Activated CD4-positive, alpha-beta T cell treated with anti-CD3 and anti-CD28 coated beads, Interleukin-2, amount 50 U/mL, for 48 hours (primary cell): ENCODE measurements around the gene PHF12.

ENCODE experiments used
- DNase-seq, 2 experiments: peaks; one replicate each; pipeline ENCODE4 v3.0.0-alpha.2; 2020

Gene PHF12

DNA sequence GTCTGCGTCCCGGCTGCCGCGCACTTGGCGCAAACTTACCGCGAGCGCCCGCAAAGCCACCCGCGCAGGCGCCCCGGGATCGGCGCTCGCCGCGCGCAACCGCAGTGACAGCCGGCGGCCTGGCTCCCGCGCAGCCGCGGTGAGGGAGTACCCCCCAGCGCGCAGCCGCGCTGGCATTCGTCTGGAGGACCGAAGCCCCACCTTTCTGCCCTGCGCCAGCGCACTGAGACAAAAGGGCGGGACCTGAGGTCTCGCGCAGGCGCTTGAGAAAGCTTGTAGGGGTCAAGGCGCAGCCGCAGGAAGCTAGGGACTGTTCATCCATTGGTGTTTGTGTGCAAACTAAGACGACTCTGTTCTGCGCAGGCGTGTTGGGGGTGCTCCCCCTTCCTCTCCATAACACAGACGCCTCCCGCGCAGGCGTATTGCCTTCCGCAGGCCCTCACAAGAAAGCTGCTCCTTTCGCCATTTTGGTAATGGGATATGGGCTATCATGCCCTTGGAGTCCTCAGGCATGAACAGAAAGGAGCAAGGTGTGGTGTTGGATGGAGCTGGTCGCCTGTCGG, at the start of gene PHF12:
Gene PHF12 (minus strand): TSS at position 91 of the 563 bp plus-strand sequence. CDS start 558 bp downstream, outside the sequence.
- peak; percentile 99 for DNase-seq

DNA sequence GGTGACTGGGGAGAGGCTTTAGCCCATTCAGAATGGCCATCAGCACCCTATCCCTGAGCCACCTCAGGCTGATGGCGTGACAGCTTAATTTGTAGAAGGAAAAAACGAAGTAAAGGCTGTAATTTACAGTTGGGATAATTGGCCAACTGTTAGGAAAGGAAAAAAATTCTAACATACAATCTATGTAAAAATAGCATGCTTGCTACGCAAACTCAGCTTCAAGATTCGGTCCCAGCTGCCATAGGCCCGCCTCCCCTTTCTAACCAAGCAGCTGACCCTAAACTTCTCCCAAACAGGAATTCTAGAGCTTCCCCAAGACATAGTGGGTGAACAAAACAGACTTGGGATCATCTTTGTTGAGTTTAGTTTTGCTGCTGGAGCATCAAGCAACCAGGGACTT, 49.7 kb upstream of the PHF12 start:
- no peak for DNase-seq

DNA sequence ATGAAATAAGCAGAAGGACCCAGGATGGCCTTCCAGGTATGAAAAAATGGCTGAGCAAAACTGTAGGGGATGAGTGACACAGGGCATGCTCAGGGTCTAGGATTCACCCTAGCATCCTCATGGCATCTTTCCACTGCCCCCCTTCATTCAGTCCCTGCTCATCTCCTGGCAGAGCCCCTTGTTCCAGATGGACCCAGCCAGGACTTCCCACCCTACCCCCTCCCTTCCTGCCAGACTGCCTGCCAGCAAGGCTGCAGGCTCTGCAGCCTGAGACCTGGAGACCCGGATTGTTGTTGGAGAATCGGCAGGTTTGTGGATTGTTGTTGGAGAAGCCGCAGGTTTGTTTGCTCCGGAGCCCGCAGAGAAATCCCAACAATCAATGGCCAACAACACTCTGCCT, 47.9 kb upstream of the PHF12 start:
- DNase-seq: no peak

DNA sequence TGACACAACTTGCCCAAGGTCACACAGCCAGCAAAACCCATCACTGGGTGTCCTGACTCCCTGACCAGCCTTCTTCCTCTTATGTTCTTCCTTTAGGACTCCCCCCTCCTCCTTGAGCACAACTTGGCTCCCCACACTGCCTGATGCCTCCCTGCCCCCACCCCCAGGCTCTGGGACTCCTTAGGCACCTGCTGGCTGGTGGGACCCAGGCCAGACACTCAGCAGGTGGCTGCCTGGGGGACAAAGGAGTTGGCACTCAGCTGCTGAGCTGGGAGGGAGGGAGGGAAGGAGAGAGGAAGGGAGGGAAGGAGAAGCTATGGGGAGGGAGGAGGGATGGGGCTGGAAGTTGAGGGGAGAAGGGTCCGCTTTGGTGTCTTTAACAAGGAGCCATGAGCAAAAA, 46.5 kb upstream of the PHF12 start:
- DNase-seq: no peak

DNA sequence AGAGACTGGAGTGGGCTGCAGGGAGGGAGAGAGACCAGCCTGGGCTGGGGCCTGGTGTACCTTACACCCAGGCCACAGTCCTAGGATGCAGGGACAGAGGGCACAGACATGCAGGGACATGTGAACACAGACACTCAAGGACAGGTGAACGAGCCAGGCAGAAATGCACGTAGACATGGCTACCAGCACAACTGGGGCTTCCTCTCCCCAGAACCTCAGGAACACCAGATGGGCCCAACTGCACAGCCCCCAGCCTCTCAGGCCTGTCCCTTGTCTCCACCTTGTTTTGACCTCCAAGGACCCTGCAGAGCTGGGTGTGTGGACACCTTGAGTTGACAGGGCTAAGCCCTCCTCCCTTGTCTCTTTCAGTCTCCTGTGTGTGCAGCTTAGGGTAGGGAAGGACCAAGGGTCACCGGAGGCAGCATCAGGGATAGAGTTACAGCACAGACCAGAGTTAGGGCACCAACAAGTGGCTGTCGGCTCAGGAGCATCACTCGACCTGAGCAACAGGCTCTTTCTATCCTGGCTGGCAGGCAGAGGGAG, 45.3 kb upstream of the PHF12 start:
- no peak for DNase-seq

DNA sequence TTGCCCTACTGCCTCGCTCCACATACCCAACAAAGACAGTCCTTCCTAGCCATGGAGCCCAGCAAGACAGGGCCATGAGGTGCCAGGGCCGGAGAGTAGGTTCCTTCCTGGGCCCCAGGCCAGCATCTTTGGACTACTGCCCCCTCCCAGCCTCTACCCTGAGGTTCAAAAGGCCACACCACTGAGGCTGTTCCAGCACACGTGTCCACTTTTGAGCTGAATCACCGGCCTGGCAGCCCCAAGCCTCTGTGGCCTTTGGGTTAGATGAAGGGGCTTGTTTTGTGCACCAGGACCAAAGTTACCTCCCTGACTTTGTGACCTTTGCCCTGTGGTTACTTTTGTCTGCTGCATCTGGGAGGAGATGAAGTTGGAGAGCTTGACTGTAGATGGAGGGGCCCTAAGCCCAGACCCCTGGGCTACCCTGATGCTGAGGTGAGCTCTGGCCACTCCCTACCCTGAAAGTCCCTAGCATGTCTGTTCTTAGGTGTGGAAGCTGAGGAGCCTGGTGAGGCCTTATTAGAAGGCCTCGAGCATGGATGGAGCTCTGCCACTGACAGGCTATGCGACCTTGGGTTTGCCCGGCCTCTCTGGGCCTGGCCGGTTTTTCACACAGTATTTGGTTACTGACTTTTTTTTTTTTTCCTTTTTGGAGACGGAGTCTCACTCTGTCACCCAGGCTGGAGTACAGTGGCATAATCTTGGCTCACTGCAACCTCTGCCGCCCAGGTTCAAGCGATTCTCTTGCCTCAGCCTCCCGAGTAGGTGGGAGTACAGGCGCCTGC, 42.5 kb upstream of the PHF12 start:
- DNase-seq: no peak

DNA sequence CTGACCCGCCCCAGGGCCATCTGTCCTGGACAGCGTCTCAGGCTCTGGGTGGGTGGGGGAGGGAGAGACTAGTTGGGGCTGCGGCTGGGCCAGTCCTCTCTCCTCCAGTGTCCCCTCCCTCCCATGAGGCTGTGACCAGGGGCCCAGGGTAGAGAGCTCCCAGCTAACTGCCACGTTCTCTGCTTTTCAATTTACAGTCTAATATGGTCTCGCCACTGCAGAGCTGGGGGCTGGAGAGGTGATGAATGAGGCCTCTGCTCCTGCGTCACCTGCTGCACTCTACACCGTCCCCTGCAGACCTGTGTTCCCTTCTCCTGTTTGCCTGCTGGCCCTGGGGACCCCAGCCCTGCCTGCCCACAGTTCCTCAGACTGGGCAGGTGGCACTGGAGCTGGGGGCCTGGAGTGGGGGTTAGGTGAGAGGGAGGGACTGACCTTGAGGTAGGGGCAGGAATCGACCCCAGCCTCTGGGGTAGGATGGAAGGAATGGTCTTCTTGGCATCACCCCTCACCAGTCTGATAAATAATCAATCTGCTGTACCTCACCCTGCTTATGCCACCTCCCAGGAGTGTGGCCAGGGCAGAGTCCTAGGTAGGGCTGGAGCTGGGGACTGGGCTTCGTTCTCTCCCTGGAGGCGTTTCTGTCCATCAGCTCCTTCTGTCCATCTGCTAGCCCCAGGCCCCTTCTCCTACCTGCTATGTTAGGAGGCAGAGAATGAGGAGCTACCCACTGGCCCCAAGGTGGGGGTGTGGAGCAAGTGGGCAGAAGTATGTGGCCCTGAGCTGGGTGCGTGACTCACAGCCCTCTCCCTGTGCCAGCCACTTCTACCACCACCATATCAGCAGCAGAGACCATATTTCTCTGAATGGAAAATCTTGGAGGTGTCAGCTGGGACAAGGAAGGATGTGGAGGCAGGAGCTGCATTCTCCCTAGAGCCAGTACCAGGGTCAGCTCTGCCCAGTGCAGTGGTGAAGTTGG, 41.6 kb upstream of the PHF12 start:
- no peak for DNase-seq

DNA sequence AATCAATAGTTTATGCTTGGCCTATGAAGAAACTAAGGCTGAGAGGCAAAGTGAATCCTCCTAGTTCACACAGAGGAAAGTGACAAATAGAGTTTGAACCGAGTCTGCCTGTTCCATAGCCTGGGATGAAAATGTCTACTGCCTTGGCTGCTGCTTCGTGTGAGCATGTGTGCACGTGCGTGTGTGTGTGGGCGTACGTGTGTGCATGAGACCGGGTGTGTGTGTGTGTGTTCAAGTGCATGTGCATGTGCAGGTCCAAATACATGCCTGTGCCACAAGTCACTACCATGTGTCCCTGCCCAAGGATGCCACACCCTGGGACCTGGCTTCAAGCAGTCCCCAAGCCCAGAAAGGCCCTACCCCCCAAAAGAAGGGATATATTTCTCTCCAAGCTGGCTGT, 40.9 kb upstream of the PHF12 start:
- no peak for DNase-seq

DNA sequence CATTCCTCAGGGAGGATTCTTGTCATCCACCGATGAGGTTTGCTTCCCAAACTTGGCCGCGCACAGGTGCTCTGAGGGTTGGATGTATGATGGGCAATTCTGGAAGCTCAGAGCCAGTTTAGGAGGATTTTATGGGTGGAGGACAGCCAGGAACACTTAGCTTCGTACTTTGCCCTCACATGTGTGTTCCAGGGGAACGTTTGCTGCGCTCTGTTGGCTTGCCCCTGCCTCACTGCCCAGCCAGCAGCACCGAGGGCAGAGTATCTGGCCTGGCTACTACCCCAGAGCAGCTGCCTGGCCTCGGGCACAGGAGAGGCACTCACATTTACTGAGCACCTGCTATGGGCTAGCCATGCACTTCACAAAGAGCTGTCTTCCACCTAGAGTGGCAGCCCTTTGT, 40.5 kb upstream of the PHF12 start:
- no peak for DNase-seq

DNA sequence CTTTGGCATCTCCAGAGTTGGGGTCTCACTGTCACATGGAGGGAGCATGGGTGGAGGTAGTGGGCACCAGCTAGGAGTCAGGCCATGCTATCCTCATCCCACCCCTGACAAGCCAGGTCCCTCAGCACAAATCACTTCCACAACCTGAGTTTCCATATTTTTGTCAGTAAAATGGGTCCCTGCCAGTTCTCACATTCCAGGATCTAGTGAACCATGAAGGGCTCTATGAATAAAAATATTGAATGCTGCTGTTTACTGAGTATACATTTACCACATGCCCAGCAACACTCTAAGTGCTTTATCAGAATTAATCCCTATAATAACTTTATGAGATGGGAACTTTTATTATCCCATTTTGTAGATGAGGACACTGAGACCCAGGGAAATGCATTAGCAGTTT, 37.7 kb upstream of the PHF12 start:
- DNase-seq: no peak

DNA sequence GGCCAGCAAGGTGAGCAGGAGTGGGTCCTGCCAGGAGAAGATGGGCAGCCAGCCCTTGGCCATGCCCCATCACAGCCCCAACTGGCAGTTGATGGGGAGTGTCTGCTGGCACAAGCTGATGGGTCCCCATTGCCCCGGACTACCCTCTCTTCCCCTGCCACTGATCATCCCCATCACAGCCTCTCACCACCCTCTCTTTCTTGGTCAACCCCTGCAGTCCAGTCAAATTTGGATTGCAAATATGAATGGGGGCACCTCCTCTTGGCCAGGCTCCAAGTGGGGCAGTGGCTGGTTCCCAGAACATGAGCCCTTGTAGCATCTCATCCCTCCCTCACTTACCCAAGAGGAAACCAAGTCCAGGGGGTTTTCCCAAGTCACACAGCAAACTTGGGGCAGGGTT, 37.2 kb upstream of the PHF12 start:
- DNase-seq: no peak

DNA sequence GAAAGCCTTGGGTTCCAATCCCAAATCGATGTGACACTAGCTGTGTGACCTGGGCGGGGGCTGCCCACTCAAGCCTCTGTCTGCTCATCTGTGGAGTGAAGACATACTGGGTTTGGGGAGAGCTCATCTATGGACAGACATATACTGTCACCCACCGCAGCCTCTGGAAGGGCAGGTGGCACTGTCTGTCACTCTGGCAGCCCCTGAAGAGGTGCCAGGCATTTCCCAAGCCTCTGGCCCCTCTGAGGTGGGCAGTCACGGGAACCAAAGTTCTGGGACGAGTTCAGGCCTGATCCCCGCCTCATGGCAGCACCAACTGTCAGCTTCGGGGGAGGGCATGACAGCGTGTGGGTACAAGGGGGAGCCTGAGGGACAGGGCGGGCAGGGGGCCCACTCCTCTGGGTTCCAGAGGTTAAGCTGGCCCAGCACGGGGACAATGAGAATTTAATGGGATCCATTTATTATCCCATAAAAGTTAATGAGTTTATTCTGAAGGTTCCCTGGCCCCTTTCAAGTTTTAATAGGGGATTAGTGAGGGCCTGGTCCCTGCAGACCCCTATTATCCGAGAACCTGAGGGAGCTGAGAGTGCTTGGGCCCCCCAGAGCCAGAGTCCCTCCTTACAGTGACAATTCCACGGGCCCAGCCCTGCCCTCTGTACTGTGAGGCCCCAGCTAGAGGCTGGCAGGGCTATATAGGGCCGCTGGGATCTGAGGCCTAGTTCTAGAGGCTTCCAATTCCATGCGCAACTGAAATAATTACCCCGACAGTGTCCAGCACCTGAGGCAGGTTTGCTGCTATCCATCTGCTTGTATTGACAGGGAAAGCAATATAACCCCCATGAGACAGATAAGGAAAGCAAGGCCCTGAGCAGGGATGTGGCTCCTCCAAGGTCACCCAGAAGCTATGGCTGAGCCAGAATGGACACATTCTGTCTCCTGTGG, 35.7 kb upstream of the PHF12 start:
- no peak for DNase-seq

DNA sequence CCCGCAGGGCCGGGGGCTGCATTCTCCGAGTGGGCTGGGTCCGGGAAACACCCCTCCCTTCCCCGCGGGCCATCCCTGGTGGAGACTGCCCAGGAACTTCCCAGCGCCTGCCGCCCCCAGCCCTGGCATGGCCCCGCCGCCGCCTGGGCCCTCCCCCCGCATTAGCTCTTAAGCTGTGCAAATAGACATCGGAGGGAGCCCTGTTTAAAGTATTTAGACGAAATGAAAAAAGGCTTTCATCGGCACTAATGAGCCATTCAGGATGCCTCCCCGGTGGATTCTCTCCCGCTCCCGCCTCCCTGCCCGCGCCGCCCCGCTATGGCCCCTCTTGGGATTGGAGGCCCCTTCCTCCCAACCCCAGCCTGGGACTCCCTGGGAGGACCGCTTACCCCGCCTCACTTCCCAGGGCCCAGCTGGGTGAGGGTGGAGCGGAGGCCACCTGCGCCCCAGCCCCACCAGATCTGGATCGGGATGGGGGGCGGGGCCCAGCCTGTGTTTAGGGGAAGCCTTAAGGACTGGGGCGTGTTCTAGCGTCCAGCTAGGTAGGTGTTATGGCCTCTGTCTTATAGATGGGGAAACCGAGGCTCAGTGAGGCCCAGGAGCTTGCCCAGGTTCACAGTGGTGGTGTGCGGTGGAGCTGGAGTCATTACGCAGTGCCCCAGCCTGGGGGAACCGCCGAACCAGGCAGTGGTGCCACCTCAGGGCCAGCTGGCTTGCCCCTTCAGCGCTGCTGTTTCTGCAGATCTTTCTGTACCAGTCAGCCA, 34.8 kb upstream of the PHF12 start:
- no peak for DNase-seq

DNA sequence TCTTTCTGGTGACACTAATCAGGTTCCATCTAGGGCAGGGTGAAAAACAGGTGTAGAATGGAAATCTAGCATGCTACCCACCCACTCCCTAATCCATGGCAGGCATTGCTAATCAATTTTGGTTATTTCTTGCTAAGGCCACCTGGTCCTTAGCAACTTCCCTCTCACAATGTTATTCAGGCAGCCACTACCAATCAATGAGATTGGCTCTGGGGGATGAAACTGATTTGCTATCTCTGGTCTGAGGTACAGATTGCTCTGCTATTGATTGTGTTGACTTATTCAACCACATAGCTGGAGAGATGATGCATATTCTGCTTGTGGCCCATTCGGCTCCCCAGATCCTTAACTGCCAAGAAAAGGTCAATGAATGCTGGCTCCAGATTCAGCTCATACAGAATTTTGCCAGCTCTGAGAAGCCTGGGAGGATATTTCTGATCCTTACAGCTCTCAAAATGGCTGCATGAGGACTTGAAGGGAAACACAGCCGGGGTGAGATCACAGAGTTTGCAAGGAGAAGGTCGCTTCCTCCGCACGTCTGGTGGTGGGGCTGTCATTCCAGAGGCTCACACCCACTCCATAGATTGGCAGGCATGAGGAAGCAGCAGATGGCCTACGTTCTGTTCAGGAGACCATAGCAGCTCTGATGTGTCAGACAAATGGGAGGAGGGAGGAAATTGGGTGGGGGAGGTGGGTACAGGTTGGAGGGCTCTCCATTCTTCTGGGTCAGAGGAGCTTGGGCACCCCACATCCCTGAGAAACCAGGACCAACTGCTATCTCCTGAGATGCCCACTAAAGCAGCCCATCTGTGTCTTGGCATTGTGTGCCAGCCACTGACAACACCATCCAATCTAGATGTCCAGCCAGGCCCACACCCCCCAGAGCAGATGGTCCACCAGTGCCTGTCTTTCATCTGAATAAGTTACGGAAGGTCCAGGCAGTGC, 32.2 kb upstream of the PHF12 start:
- no peak for DNase-seq

DNA sequence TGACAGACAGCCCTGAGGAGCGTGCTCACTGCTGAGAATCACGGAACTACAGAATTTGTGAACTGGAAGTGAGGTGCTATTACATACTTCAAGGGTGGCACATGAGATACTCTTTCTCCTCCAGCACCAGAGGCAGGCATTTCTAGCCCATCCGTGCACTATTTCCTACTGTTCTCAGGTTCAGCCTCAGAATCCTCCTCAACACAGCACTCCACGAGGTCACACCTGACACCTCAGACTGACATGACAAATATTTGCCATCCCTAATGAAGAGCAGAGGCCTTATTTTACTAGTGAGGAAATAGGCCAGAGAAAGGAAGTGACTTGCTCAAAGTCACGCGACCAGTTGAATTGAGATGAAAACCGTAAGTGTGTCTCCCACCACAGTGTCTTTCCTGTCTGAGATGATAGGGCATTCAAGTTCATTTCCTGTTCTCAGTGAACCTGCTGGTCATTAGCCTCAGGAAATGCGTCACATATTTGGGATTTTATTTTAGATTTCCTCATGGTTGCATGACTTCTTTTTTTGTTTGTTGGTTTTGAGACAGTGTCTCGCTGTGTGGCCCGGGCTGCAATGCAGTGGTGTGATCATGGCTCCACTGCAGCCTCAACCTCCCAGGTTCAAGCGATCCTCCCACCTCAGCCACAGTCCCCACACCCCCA, 30.9 kb upstream of the PHF12 start:
- peak; percentile 22 to 27 for DNase-seq

DNA sequence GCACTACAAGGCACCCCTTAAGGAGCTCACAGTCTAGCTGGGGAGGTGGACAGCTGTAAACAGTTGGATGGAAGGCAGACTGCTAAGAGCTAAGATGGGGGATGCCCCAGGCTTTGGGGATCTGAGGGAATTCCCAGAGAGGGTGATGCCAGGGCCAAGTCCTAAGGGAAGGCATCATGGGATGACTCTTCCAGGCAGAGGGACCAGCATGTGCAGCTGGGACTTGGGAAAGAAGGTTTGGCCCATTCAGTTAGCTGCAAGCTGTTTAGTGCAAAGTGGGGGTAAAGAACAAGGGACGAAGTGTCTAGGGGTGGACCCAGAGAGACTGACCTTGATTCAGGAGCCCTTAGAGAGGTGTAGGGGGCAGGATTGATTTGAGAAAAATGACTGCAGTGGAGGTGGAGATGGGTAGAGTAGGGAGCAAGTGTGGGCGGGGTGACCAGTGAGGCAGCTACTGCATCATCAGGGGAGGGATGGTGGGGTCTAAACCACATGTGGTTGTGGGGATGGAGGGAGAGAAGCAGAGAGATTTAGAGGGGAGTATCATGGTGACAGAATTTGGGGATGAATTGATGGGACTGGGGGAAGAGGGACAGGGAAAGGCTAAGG, 27.1 kb upstream of the PHF12 start:
- no peak for DNase-seq

DNA sequence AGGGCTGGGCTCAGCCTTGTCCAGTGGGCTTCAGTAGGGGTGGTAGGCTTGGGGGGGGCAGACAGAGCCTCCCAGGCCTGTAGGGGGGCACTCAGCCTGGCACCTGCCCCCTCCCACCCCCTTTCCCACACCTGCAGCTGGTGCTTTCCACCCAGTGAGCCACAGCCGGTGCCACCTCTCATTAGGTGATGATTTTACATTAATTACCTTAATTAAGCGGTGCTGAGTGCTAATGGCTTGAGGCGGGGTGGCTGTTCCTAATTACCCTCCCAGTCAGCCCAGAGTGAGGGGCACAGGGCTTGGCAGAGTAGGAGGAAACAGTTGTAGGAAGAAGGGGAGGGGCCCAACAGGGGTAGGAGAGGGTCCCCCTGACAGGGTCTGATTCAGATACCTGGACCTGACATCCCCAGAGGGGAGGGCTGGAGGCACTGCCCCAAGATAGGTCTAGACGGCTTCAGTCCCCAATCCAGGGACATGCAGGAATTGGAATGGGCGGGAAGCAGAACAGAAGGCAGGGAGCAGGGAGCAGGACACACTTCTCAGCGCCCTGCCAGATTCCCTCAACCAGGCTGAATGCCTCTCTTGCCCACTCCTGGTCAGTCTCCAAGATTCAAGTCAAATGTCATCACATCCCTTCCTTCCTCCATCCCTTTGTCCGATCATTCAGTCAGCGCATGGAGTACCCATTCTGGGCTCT, 26.5 kb upstream of the PHF12 start:
- no peak for DNase-seq

DNA sequence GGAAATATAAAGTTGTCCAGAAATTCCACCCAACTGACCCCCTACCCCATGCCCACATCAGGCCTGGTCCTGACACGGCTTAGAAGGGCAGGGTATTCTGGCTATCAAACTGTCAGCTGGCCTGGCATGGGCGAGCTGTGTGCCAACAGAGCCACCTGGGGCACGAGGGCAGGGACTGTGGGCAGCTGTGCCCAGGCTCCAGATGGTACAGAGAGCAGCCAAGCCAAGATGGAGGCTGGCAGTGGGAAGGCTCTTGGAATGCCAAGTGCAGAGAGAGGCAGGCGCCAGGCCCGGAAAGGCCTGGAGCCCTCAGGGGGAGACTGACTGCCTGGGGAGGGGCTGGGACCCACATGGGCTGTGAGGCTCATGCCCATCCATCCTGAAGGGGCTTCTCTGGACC, 24.3 kb upstream of the PHF12 start:
- no peak for DNase-seq

DNA sequence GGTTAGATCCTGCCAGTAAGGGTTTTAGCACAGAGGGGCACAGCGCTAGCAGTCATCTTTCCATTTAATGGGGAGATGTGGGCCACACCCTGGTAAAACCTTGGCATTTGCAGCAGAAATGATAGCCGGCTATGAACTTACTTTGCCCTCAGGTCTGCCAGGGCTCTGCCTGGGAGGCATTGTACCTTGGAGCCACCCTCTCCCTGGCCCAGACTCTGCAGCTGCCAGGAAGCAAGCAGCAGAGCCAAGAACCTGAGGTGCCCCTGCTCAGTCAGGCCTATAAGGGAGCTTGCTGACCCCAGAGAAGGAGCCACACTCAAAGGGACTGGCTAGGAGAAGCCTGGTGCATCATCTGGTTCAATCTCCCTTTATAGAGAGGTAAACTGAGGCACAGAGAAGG, 23.7 kb upstream of the PHF12 start:
- no peak for DNase-seq
